ENCODE measurements around the gene LAMA3. TPM values are rescaled to one million over a fixed set of nuclear protein-coding genes. Genes with fewer than 3 reads are reported as not detected.

LAMA3 gene
- total RNA-seq, 1 experiment from 2014 or later = 2.9 TPM

DNA sequence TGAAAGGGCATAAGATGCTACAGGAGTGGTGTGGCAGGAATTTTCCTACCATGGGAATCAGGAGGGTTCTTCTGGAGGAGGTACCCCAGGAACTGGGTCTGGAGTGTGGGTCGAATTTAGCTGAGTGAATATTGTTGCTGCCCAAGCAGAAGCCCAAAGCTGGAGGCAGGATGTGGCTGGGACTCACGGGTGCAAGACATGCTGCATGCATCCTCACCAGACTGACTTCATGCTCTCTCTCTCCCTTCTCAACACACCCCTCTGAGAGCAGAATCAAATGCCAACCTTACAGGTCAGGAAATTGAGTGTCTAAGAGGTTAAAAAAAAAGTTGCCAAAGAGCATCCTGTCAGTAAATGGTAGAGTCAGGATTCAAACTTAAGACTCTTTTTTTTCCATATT is 246.6 kb downstream of the LAMA3 start:
- no peak for DNase-seq (ENCODE audit: low read depth)

DNA sequence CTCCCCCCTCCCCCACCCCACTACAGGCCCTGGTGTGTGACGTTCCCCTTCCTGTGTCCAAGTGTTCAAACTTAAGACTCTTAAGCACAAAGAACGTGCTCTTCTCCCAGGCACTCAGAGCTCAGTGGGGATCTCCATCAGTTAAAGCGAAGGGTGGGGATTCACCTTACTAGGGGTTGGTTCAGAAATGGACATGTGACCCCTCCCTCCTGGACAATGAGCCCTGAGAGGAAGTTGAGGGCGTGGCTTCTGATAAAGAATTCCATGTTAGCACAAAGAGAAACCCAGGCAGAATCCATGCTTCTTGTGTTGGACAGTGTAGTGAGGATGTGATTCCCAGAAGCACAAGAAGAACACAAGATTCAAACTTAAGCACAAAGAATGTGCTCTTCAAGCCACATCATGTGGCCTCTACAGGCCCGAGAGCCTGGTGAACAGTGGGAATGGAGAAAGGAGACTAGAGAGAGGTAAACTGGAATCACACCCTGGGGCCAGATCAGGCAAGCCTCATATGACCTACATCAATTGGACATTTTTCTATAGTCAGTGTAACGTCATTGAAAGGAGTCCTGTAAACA is 247.2 kb downstream of the LAMA3 start:
- no peak for DNase-seq (ENCODE audit: low read depth)

DNA sequence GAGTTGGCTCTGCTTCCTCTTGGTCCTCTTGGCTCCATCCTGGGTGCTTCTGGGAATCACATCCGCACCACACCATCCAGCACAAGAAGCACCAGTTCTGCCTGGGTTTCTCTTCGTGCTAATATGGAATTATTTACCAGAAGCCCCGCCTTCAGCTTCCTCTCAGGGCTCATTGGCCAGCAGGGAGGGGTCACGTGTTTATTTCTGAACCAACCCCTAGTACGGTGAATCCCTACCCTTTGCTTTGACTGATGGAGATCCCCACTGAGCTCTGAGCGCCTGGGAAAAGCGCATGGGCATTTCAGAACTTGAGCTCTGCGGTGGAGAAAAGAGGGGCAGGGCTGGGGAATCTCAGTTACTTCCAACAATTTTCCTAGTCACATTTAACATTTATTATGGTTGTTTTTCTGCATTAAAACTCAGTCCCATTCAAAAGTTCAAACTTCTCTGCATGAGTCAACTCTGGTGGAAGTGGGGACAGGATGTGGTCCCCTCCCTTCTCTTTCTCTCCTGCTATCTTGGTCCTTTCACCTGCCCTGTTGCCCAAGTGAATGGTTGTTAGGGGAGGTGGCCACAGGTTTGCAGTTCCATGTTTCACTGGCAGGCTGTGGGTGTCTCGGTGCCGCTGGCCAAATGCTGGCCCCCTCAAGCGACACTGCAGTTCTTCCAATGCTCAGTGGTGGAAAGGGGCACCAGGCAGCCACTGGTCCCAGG is 248.9 kb downstream of the LAMA3 start:
- DNase-seq (ENCODE audit: low read depth) = no peak

DNA sequence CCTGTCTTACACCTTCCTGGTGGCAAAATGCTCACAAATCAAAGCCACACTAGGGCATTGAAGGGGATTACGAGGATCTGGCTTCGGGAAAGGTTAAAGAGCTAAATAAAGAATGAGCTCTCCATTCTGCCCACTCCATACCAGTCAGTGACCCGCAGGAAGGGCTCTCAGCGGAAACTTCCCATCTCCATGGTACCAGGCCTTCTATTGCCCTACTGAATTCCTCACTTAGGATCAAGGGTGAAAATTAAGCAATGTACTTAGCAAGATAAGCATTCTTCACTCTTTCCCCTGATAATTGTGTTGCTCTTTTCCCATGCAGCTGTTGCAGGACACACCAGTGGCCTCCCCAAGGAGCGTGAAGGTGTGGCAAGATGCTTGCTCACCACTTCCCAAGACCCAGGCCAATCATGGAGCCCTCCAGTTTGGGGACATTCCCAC is 249.7 kb downstream of the LAMA3 start:
- no peak for DNase-seq (ENCODE audit: low read depth)

DNA sequence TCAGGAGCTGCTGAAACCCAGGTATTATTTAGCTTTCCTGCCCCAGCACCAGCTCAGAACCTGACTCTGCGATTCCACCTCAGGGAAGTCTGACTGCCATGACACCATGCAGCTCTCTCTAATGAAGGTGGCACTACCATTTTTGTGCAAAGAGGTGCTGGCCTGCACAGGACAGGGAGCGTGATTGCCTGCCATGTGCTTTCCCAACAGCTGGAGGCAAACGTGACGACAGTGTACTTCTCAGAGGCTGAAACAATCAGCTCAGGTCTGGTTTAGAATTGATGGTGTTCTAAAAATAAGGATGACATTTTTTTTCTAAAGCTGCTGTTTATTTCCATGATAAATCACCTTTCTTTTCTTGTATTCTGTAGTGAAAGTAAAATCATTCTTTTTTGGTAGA is 250.1 kb downstream of the LAMA3 start:
- no peak for DNase-seq (ENCODE audit: low read depth)

DNA sequence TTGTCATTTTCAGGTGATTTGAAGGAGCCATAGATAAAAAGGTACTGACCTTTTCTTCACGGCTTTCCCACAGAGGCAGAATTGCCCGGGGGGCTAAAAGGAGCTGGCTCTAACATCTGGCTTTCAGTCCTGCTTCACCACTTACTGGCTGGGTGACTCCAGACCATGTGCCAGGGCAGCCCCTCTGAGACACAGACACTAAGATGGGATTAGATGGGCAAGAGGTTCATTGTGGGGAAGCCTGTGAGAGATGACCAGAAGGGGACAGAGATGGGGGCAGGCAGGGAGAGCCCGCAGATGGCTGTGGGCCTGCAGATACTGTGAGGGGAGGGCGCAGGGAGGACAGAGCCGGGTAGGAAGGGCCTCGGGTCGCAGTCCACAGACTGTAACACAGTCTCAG is 250.6 kb downstream of the LAMA3 start:
- no peak for DNase-seq (ENCODE audit: low read depth)

DNA sequence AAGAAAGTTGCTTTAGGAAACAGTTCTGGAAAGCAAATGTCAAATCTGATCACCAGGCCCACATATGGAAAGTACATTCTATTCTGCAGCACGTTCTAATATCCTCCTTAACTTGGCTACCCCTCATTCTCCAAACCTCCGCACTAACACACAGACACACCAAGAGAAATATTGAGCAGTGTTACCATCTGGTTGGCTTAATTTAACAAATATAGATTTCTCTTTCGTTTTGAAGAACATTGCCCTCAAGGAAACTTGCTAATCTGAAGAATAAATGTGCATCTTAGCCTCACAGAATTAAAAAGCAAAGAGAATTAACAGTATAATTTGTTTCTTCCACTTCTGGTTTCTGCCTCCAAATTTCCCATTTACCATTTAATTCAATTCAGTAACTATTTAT is 252.5 kb downstream of the LAMA3 start:
- DNase-seq (ENCODE audit: low read depth) = no peak

DNA sequence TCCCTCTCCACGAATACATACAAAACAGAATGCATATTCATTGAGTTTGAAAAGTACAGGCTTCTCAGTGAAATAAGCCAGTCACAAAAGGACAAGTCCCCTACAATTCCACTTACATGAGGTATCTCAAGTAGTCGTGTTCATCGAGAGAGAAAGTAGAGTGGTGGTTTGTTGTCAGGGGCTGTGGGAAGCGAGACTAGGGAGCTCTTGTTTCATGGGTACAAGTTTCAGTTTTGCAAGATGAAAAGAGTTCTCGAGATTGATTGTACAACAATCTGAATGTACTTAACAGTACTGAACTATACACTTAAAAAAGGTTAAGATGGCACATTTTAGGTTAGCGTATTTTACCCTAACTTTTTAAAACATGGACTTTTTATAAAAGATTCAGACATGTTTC is 253.9 kb downstream of the LAMA3 start:
- DNase-seq (ENCODE audit: low read depth) = no peak

DNA sequence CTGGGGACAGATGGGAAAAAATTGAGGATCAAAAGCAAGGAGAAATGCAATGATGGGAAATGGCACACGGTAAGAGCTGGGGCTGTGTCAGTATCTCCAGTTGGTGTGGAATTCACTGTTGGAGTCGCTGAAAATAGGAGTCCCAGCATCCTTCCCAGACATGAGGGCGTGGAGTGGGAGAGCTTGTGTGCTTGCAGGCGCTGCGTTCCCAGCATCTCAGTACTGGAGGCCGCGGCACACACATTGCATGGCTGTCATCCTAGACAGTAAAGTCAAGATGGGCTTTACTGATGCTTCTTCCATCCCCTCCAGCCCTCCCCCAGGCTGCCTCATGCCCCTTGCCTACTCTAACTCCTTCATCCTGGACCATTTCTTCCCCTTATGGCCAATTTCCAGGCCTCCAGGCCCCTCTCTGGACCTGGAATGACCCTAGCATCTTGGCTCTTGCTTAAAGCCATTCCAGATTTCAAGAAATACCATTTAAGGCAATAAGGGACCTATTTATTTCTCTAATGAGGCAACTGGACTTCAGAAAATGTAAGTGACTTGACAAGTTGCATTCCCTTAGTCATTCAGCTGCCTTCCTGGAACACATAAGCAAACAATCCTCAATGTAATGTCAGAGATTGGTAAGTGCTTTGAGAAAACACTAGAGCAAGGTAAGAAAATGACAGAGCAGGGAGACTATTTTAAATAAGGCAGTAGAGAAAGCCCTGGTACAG is 254.8 kb downstream of the LAMA3 start:
- no peak for DNase-seq (ENCODE audit: low read depth)

DNA sequence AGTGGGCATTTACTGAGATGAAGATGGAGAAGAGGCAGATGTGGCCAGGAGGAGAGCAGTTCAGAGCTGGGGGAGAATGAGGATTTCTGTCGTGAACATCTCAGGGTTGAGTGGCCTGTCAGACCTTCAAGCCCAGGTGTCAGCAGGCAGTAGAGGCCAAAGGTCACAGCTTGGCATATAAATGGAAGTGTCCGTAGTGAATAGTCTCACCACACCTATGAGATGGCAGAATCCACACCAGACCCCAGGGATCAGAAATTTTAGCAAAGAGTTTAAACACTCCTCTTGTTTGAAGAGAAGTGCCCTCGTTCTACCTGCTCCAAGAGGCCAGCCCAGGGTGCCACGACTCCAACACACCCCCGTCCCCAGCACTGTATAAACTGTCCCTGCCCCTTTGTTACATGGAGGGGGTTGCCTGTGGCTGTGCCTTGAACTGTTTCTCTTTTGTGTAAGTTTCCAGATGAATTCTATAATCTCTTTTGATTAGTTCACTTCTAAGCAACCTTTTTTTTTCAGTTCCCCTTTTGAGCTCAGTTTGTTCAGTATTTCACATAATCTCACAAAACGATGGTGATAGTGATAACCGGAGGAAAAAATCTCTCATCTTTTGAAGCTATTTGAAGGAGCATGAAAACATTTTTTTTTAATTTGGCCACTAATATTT is 256.3 kb downstream of the LAMA3 start:
- no peak for DNase-seq (ENCODE audit: low read depth)

DNA sequence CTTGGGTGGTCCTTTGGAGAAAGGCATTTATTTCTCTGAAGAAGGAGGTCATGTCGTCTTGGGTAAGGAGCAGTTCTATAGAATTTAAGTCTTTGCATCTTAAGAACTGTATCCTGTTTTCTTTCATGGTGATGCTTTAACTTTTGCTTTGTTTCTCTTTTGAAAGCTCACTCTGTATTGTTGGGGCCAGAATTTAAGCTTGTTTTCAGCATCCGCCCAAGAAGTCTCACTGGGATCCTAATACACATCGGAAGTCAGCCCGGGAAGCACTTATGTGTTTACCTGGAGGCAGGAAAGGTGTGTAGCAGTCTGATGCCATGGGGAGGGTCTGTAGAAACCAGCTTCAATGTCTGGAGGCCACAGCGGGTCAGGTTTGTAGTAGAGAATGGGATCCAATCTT is 260.6 kb downstream of the LAMA3 start:
- no peak for DNase-seq (ENCODE audit: low read depth)

DNA sequence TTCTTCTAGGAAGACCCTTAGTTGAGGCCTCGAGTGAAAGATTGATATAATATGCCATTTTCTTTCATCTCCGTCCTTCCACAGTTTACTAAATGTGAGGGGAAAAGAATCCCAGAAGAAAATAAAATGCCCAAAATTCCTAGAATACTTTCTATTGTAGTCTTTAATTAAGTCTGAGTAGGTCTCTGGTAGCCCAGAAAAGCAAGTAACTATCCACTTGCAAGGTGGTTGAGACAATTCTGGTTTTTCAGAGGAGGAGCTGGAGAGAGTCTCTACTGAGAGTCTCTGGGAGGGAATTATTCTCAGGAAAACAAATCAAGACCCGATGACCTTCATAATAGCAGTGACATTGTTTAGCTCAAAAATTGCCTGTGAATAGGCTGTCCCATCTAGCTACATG is 261.4 kb downstream of the LAMA3 start:
- DNase-seq (ENCODE audit: low read depth) = no peak

DNA sequence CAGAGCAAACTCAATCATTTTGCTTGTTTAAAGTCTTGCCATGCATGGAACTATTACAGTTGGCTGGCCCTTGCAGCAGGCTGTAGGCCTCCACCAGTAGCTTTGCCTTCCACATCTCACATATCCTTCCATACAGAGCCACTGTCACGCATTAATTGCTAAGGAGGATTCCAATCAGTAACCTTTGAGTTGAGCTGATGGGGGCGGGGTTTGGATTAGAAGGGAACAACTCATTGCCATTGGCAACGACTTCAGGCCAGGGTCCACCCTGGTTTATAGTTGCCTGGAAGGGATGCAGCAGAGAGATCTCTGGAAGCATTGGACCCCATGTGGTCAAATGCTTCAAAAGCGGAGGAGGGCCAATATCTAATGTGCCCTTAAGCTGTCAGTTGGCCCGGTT is 262.0 kb downstream of the LAMA3 start:
- DNase-seq (ENCODE audit: low read depth) = no peak

DNA sequence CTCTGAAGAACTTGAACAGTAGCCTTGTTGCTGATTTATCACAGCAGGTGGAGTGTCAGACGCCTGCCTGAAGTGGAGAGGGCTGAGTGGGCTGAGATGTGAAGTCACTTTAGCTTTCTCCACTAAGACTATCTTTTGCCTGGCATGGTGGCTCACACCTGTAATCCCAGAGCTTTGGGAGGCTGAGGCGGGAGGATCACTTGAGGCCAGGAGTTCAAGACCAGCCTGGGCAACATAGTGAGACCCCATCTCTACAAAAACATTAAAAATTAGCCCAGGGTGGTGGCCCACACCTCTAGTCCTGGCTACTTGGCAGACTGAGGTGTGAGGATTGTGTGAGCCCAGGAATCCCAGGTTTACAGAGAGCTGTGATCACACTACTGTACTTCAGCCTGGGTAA is 264.7 kb downstream of the LAMA3 start:
- no peak for DNase-seq (ENCODE audit: low read depth)

DNA sequence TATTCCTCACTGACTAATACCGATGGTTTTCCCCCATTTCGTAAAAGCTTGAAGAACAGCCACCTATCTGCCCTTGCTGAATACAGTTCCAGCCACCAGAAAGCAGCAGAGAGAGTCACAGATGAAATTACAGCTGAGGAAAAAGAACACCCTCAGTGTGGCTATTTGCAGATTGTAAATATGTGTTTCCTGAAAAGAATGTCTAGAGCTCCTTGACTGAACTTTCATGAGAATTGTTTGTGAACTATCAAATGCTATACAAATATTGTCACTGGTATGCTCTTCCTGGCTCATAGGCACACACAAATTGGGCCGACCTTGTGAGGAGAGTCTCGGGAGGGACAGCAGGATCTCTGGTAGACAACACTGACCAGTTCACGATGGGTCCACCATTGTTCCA is 267.2 kb downstream of the LAMA3 start:
- no peak for DNase-seq (ENCODE audit: low read depth)

DNA sequence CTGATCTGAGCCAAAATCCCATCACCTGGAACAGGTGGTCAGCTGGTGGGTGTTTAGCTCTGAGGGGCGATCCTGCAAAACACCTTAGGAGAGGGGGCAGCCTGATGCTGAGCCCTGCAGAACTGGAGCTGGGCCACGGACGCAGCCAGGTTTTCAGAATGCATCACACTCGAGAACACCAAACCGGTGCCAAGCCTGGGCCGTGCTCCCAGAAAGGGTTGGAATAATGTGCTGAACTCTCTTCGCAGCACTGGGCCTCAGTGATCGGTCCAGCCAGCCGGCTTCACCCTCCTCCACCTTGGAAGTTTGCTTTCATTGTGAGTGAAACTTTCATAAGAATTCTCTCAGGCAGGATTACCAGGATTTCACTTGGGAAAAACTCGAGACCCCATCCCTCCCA is 268.8 kb downstream of the LAMA3 start:
- no peak for DNase-seq (ENCODE audit: low read depth)

DNA sequence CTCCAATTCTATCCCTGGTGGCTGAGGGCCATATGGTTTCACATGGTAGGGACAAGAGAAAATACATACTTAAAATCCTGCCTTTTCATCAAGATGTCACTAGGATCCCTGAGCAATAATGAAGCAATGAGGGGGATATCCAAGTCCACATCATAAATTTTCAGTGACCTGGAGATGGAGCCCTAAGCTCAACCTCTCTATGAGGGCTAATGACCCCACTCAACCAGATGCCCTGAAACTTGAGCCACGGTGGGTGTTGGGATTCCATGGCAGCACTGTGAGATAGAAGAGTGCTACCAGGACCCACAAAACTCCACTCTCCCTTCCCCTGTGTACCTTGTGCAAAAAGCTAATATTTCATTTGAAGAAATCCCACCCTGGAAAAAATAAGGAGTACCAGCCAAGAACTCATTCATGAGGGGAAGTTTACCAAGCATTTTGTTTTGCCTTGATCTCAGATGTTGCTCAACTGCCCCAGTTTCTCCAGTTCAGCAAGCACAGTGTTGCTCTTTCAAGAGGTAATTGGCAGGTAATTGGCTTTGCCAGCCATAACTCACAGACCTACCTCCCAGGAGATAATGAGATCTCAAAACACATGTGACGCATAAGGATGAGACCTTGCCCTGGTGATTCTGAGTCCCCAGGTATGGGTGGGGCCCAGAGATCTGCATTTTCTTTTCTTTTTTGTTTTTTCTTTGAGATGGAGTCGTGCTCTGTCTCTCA is 274.4 kb downstream of the LAMA3 start:
- DNase-seq (ENCODE audit: low read depth) = peak; percentile 11

DNA sequence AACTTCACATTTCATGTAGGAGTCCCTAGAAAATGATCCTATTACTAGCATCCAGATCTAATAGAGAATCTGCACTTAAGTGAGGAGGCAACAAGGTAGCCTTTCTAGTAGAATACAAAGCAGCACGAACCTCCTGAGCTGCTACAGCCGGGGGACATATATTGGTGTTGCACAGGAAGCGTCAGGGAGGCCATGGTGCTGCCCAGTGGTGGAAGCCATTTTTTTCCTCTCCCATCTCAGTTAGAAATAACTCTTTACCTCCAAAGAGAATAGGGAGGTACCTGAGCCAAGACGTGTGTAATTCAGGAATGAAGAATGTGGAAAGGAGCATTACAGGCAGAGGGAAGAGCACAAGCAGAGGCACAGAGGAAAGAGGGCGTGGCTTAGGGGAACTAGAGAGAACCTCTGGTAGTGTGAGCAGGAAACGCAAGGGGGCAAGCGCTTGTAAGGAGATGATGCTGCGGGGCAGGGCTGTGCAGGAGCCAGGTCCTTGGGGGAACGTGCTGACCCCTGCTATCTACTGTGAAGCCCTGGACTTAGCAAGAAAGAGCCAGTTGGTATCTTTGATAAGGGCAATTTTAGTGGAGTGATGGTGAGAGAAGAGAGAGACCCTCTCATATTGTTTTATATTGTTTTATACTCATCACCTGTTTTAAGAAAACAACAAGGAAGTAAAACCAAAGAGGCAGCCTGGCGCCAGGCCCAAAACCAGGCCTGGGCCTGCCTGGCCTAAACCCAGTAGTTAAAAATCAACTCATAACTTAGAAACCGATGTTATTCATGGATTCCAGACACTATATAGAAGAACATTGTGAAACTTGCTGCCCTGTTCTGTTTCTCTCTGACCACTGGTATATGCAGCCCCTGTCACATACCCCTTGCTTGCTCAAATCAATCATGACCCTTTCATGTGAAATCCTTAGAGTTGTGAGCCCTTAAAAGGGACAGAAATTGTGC is 275.3 kb downstream of the LAMA3 start:
- peak; percentile 25 for DNase-seq (ENCODE audit: low read depth)

DNA sequence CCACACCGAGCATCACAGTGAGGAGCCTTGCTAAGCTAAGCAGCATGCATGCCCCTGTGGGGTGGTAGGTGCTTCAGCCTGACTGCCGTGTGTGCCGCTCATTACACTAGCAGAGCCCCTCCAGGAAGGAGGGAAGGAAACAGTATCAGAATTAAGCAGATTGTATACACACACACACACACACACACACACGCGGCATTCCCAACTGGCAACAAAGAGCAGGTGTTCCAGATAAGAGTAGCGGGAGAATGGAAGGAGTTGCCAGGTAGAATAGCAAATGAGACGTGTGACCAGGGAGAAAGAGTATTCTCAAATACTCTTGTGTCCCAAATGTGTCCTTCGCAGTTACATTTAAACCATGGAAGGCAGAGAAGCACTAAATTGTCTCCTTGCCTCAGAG is 277.7 kb downstream of the LAMA3 start:
- DNase-seq (ENCODE audit: low read depth) = no peak

DNA sequence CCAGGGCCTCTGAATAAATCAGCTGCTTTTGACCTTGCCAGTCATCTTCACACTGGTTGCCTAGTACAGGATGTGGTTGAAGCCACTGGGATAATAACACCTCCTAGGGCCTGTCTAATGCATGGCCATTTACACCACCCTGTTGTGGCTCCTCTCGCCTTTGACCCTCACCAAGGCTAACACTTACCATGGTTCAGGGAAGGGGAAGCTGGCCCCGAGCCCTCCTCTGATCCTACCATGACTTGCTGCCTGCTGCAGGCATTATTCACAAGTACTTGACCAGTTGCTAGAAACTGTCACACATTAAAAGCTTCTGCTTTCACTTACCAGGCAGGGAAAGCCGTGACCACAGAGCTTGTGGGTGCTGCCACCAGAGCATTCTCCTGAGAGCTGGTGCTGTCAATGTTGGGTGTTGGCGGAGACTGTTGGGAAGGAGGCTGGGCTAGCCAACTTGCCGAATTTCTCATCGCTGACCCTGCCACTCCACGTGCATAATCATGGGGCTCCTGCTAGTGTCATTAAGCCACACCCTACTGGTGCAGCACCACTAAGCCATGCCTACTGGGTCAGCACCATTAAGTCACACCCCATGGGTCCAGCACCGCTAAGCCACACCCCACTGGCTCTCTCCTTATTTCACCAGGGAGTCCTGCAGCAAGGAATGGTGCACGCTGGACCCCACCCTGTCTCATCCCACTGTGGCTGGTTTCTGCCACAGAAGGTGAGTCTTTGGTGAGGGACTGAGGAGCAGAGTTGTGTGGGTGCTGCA is 278.3 kb downstream of the LAMA3 start:
- DNase-seq (ENCODE audit: low read depth) = peak; percentile 14
